ENCODE measurements around the gene RNF121. TPM values are rescaled to one million over a fixed set of nuclear protein-coding genes. Genes with fewer than 3 reads are reported as not detected.

The RNF121 gene
- total and polyA plus RNA-seq, 2 of the 8 experiments (the other 6 are each of a cell fraction or from before 2014, with no cell fraction given), result 39.7 to 51.6 TPM

- Histone ChIP-seq H3K9ac (replicated peaks in 1 of 4; ENCODE audit: extremely low read depth in 1 of 4, low read depth in 3 of 4, low read length in 3 of 4) (no peak overlapping the region), H3K27ac (ENCODE audit: low read depth, low read length) (no peak overlapping the region), H4K20me1 (replicated peaks in 1 of 2; ENCODE audit: control insufficient read depth in 1 of 2, insufficient read depth in 2 of 2, low read length in 2 of 2) (peaks cover 28 to 37% of the 10 kb centered on the region in 2 experiments), H3K4me1 (replicated peaks in 1 of 4; ENCODE audit: control insufficient read depth in 3 of 4, insufficient read depth in 4 of 4, low read length in 3 of 4) (no peaks in the 10 kb centered on the region), H3K79me1 (ENCODE audit: low read depth, low read length) (no peaks in the 10 kb centered on the region), H3K36me3 (ENCODE audit: control insufficient read depth in 2 of 4, insufficient read depth in 4 of 4, low read length in 3 of 4) (peaks cover 44 to 90% (median 72%) of the 10 kb centered on the region in 4 experiments), H3K4me2 (ENCODE audit: insufficient read depth in 1 of 2, low read depth in 2 of 2, low read length in 2 of 2) (no peak overlapping the region), H2BK12ac (ENCODE audit: low read depth, low read length) (no peak overlapping the region), H2BK5ac (ENCODE audit: low read depth, low read length) (no peak overlapping the region), H2BK20ac (ENCODE audit: low read length) (no peak overlapping the region), H3K14ac (ENCODE audit: insufficient read length) (no peak overlapping the region), H3K79me2 (ENCODE audit: control insufficient read depth in 1 of 2, insufficient read depth in 2 of 2, low read length in 2 of 2) (no peaks in the 10 kb centered on the region), H2AK5ac (ENCODE audit: low read depth, low read length) (no peak overlapping the region), H2BK120ac (replicated peaks; ENCODE audit: low read depth, low read length) (no peak overlapping the region), H3K4ac (replicated peaks; ENCODE audit: insufficient read length, low read depth, low read length) (no peak overlapping the region), H3K27me3 (replicated peaks in 1 of 4; ENCODE audit: control insufficient read depth in 3 of 4, extremely low read depth in 1 of 4, insufficient read depth in 3 of 4, low read length in 3 of 4) (no peaks in the 10 kb centered on the region), H2BK15ac (ENCODE audit: low read length) (no peak overlapping the region), H4K5ac (ENCODE audit: insufficient read length, low read depth, low read length) (no peak overlapping the region), H3K23me2 (ENCODE audit: low read depth, low read length) (no peaks in the 10 kb centered on the region), H4K8ac (ENCODE audit: extremely low read depth, insufficient read depth, low read length) (no peak overlapping the region), H3K18ac (ENCODE audit: extremely low read depth, low read length) (no peak overlapping the region), H2AFZ (ENCODE audit: low read length) (no peak overlapping the region), H4K91ac (replicated peaks; ENCODE audit: insufficient read length, low read length) (no peak overlapping the region), H3K9me3 (ENCODE audit: insufficient read depth in 2 of 2, low read depth in 1 of 2, low read length in 1 of 2) (no peaks in the 10 kb centered on the region), H3K23ac (ENCODE audit: insufficient read length) (no peak overlapping the region), H3K56ac (replicated peaks; ENCODE audit: insufficient read length, low read depth, low read length) (no peak overlapping the region), H3K4me3 (ENCODE audit: extremely low read depth in 1 of 4, insufficient read depth in 2 of 4, low read depth in 3 of 4, low read length in 4 of 4) (no peak overlapping the region)
- TF ChIP-seq TAF7 (optimal IDR thresholded peaks at IDR 0.05; ENCODE audit: borderline replicate concordance, low read depth, low read length), result no peak
- no peak for TF ChIP-seq EGR1 (IDR thresholded peaks at IDR 0.05; ENCODE audit: borderline replicate concordance, low read depth, low read length)
- TF ChIP-seq KDM5A (IDR thresholded peaks at IDR 0.05; ENCODE audit: low read length), result no peak
- no peak for TF ChIP-seq NRF1 (IDR thresholded peaks at IDR 0.05; ENCODE audit: low read depth, low read length)
- no peak for TF ChIP-seq YY1 (IDR thresholded peaks at IDR 0.05; ENCODE audit: low read depth, low read length)
- TF ChIP-seq HDAC2 (IDR thresholded peaks at IDR 0.05; ENCODE audit: borderline replicate concordance in 1 of 2, low read depth in 2 of 2, low read length in 2 of 2), result no peak
- no peak for TF ChIP-seq KDM1A (IDR thresholded peaks at IDR 0.05; ENCODE audit: borderline replicate concordance, low read length)
- TF ChIP-seq SP4 (IDR thresholded peaks at IDR 0.05; ENCODE audit: low read length), result no peak
- TF ChIP-seq JUND (IDR thresholded peaks at IDR 0.05; ENCODE audit: low read length), result no peak
- WGBS, 2 experiments (ENCODE audit: extremely low coverage in 1 of 2, insufficient coverage in 1 of 2, insufficient read length in 1 of 2, insufficient replicate concordance in 2 of 2, low coverage in 1 of 2, low lambda C conversion rate in 2 of 2, missing lambda C conversion rate in 1 of 2), result 97% methylated on average over 15 of the region's 15 CpGs; no CpG with 5 or more reads in 1 of the 2 experiments
- FAIRE-seq (no peak), DNase-seq (ENCODE audit: low read depth in 1 of 2, low spot score in 2 of 2) (no peak)
- ChIA-PET CTCF (ENCODE audit: partially characterized antibody) (interaction anchor here (1.1 to 3.2 kb wide), 5 partner anchors 9 to 152 kb away, joined by 3 to 17 read pairs (median 3); partner anchors contain the start of gene IL18BP), POLR2A (ENCODE audit: partially characterized antibody) (interaction anchor here (1.0 to 2.0 kb wide), 3 partner anchors 8 to 17 kb away, joined by 3 to 6 read pairs (median 5); partner anchors contain the start of gene IL18BP)
These were observed 78.2 kb downstream of the RNF121 start for GRCh38 chr11:72007089-72007476.

Measured in H1 (cell line).